ENCODE measurements around the gene SMYD3. TPM values are rescaled to one million over a fixed set of nuclear protein-coding genes. Genes with fewer than 3 reads are reported as not detected.

SMYD3 gene
- total and polyA plus RNA-seq, 9 of the 15 experiments (the other 6 are each of a cell fraction or from before 2014, with no cell fraction given): 128 to 440 (median 197) TPM

- TF ChIP-seq ZNF512 (tag; IDR thresholded peaks at IDR 0.05): no peak
- no peak for TF ChIP-seq THAP7 (CRISPR knock-in tag; IDR thresholded peaks at IDR 0.05)
- no peak for TF ChIP-seq SAP30 (IDR thresholded peaks at IDR 0.05; ENCODE audit: borderline replicate concordance, insufficient read depth, low read depth, low read length, poor library complexity, severe bottlenecking)
- TF ChIP-seq ZNF57 (CRISPR knock-in tag; IDR thresholded peaks at IDR 0.05): no peak
- TF ChIP-seq MEF2D (tag; conservative IDR thresholded peaks at IDR 0.05; ENCODE audit: low read depth): peak; percentile 92
- no peak for TF ChIP-seq TCF15 (CRISPR knock-in tag; IDR thresholded peaks at IDR 0.05)
- 0 out of 2 replicates have a peak, but pooled peaks have one; percentile 36 for TF ChIP-seq ZKSCAN1 (IDR thresholded peaks at IDR 0.05; ENCODE audit: low read depth, low read length)
- no peak; the same call in 1 of the 2 replicates for TF ChIP-seq ZBTB12 (CRISPR knock-in tag; IDR thresholded peaks at IDR 0.05)
- TF ChIP-seq ZNF717 (CRISPR knock-in tag; IDR thresholded peaks at IDR 0.05): no peak
- TF ChIP-seq SMARCC2 (IDR thresholded peaks at IDR 0.05; ENCODE audit: low read depth): peak; percentile 95
- no peak for TF ChIP-seq NR4A1 (CRISPR knock-in tag; IDR thresholded peaks at IDR 0.05)
- no peak for TF ChIP-seq NR4A1 (tag; IDR thresholded peaks at IDR 0.05)
- peak; percentile 99 for TF ChIP-seq RNF2 (IDR thresholded peaks at IDR 0.05)
- no peak for TF ChIP-seq GABPB1 (CRISPR knock-in tag; IDR thresholded peaks at IDR 0.05)
- 0 out of 2 replicates have a peak, but pooled peaks have one; percentile 54 for TF ChIP-seq IFI16 (CRISPR knock-in tag; IDR thresholded peaks at IDR 0.05)
- no peak for TF ChIP-seq TCF7L2 (IDR thresholded peaks at IDR 0.05; ENCODE audit: low read depth, low read length)
- TF ChIP-seq KDM2B (CRISPR knock-in tag; IDR thresholded peaks at IDR 0.05): no peak
- TF ChIP-seq HNRNPK (IDR thresholded peaks at IDR 0.05; ENCODE audit: low read depth, low read length, poor library complexity, severe bottlenecking): no peak
- TF ChIP-seq SRSF9 (IDR thresholded peaks at IDR 0.05; ENCODE audit: borderline replicate concordance, low read depth, low read length): no peak
- TF ChIP-seq TAF7 (tag; IDR thresholded peaks at IDR 0.05): no peak
- no peak for TF ChIP-seq RNF219 (CRISPR knock-in tag; IDR thresholded peaks at IDR 0.05)
- peak; percentile 94 for TF ChIP-seq JUN (IDR thresholded peaks at IDR 0.05; ENCODE audit: borderline replicate concordance, low read depth, low read length)
- TF ChIP-seq JUN (CRISPR knock-in tag; IDR thresholded peaks at IDR 0.05; ENCODE audit: borderline replicate concordance): no peak
These were observed 292.2 kb downstream of the SMYD3 start (continued) for GRCh38 chr1:246214708-246215509.

All from K562 (cell line).